MCF 10A (cell line): ENCODE results near the gene RNFT2. TPM values are rescaled to one million over a fixed set of nuclear protein-coding genes. Genes with fewer than 3 reads are reported as not detected.

Experiments
- BruUV-seq: library from RNA; stranded (reverse); fragments of 400-500 nt; replicated peaks from 2 replicates; lab custom pipeline; 2021; lab: Mats Ljungman, UMichigan
- CTCF ChIA-PET: fragments of 300-600 bp; sonication (Branson Sonifier 250); formaldehyde crosslinking; extraction: SDS; loops from one replicate; lab custom pipeline; 2021; ENCODE audit warnings: antibody characterized with exemption, inconsistent platforms; lab: Yijun Ruan, JAX
- POLR2A ChIA-PET: fragments of 300-600, 350-650 bp; sonication (Branson Sonifier 250); formaldehyde crosslinking; extraction: SDS; loops from one replicate; lab custom pipeline; 2020; ENCODE audit warnings: antibody characterized with exemption, inconsistent platforms; lab: Yijun Ruan, JAX
- DNase-seq: peaks from one replicate; pipeline ENCODE4 v3.0.0-alpha.2; 2018; ENCODE audit not compliant: unreplicated experiment
- H3K27ac Mint-ChIP-seq: one replicate; pipeline ENCODE4 v1.8.0; 2022; ENCODE audit warnings: mild to moderate bottlenecking, low read depth, mixed read lengths; ENCODE audit not compliant: unreplicated experiment
- H3K27me3 Mint-ChIP-seq: one replicate; pipeline ENCODE4 v1.8.0; 2022; ENCODE audit warnings: mixed read lengths; ENCODE audit not compliant: insufficient read depth, unreplicated experiment
- H3K36me3 Mint-ChIP-seq: one replicate; pipeline ENCODE4 v1.8.0; 2022; ENCODE audit warnings: mild to moderate bottlenecking, moderate library complexity, mixed read lengths; ENCODE audit not compliant: insufficient read depth, unreplicated experiment
- H3K4me1 Mint-ChIP-seq: one replicate; pipeline ENCODE4 v1.8.0; 2022; ENCODE audit warnings: mixed read lengths; ENCODE audit not compliant: insufficient read depth, unreplicated experiment
- H3K4me3 Mint-ChIP-seq: one replicate; pipeline ENCODE4 v1.8.0; 2022; ENCODE audit warnings: mild to moderate bottlenecking, moderate library complexity, mixed read lengths; ENCODE audit not compliant: unreplicated experiment
- H3K9me3 Mint-ChIP-seq: one replicate; pipeline ENCODE4 v1.8.0; 2022; ENCODE audit warnings: mixed read lengths; ENCODE audit not compliant: unreplicated experiment
- CTCF ChIP-seq: fragments of 200-600 bp; IDR thresholded peaks from one replicate; pipeline ENCODE4 v1.8.0; 2022; ENCODE audit warnings: antibody characterized with exemption, mild to moderate bottlenecking; ENCODE audit not compliant: unreplicated experiment
- intact Hi-C: fragments of 100-400 bp; cut with micrococcal nuclease; formaldehyde crosslinking; loops from 2 replicates; pipeline ENCODE4 v1.14.1; 2022
- total RNA-seq: library from RNA; stranded (reverse); gene quantifications from 2 replicates; pipeline ENCODE4 v1.2.3, GENCODE V29; 2022

RNFT2 gene
- total RNA-seq, 1 experiment from 2014 or later, result 7.2 TPM

DNA sequence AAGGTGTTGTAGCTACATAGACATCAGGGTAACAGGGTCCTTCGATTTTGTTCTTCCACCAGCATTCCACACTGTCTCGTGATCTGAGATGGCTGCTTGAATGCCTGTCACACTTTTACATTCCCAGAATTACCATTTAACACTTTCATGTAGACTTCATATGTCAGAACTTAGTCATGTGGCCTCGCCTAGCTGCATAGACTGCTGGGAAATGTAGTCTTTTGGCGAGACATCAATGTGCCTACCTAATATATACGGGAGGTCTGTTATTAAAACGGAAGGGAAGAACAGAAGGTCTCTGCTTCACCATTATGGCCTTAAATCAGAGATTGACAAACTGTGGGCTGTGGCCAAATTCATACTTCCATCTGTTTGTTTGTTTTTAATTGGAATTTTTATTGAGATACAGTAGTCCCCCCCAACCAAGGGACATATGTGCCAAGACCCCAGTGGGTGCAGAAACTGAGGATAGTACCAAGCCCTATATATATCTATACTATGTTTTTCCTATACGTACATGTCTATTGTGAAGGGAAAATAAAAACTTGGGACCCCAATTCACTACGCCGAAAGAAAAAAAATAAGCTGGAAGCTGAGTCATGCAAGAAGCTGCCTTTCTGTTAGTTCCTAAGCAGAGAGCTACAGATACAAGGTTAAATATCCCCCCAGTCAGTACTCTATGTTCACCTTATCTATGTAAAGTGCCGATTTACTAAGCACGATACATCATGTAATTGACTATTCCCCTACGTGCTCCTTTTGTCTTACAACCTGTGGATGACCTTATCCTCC is 154.4 kb downstream of the RNFT2 start:
- no peak for TF ChIP-seq CTCF
- CTCF ChIA-PET, result interaction anchor here (1.6 kb wide), 1 partner anchor 10 kb away, joined by 9 read pairs; no protein-coding TSS in a partner anchor
- POLR2A ChIA-PET, result no interaction called here
- BruUV-seq, result no TSS peak
- intact Hi-C loops, result no loop called here
- no peaks in the 10 kb centered on the region for H3K4me1 Mint-ChIP-seq
- H3K9me3 Mint-ChIP-seq, result no peaks in the 10 kb centered on the region
- DNase-seq, result no peak
- no peak overlapping the region for H3K27ac Mint-ChIP-seq
- no peak overlapping the region for H3K4me3 Mint-ChIP-seq
- no peaks in the 10 kb centered on the region for H3K36me3 Mint-ChIP-seq
- H3K27me3 Mint-ChIP-seq, result peaks cover 17% of the 10 kb centered on the region

DNA sequence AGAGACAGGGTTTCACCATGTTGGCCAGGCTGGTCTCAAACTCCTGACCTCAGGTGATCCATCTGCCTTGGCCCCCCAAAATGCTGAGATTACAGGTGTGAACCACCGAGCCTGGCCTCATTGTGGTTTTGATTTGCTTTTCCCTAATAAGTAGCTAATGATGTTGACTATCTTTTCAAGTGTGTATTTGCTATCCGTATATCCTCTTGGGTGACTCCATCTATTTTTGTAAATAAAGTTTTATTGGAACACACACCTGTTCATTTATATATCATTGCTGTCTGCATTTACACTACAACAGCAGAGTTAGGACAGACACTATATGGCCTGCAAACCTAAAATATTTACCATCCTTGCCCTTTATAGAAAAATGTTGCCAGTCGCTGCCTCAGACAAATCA is 156.8 kb downstream of the RNFT2 start:
- Mint-ChIP-seq H3K4me1 (no peaks in the 10 kb centered on the region), H3K36me3 (no peaks in the 10 kb centered on the region), H3K27me3 (peaks cover 23% of the 10 kb centered on the region), H3K4me3 (no peak overlapping the region), H3K9me3 (no peaks in the 10 kb centered on the region), H3K27ac (no peak overlapping the region)
- ChIA-PET CTCF (no interaction called here), POLR2A (no interaction called here)
- no TSS peak for BruUV-seq
- DNase-seq, result no peak
- no peak for TF ChIP-seq CTCF
- intact Hi-C loops, result no loop called here

- Mint-ChIP-seq H3K9me3 (no peaks in the 10 kb centered on the region), H3K27me3 (peaks cover 39% of the 10 kb centered on the region), H3K4me3 (no peak overlapping the region), H3K4me1 (no peaks in the 10 kb centered on the region), H3K36me3 (no peaks in the 10 kb centered on the region), H3K27ac (no peak overlapping the region)
- CTCF ChIA-PET, result interaction anchor here (1.5 kb wide), 1 partner anchor 14 kb away, joined by 5 read pairs; no protein-coding TSS in a partner anchor
- no peak for TF ChIP-seq CTCF
- POLR2A ChIA-PET, result no interaction called here
- intact Hi-C loops, result no loop called here
- DNase-seq, result no peak
- BruUV-seq, result no TSS peak
Measured at GRCh38 chr12:116896411-116896924, 158.4 kb downstream of the RNFT2 start.

DNA sequence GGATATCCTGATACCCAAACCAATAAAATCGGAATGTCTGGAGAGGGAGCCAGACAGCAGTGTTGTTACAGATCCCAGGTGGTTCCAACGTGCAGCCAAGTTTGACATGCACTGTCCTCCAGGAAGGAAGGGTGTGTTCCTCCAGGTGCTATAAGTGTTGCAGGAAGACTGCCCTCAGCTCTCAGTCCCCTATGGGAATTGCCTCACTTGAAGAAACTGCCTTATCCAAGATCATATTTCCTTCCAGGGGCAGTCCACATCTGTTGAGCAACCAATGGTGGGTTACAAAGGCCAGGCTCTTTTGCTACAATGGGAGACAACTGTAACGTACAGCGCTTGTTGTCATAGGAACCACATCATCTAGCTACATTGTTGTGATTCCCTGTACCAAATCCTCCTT is 159.4 kb downstream of the RNFT2 start:
- Mint-ChIP-seq H3K36me3 (no peaks in the 10 kb centered on the region), H3K9me3 (no peaks in the 10 kb centered on the region), H3K4me3 (no peak overlapping the region), H3K27me3 (peaks cover 45% of the 10 kb centered on the region), H3K4me1 (no peaks in the 10 kb centered on the region), H3K27ac (no peak overlapping the region)
- no TSS peak for BruUV-seq
- DNase-seq, result no peak
- ChIA-PET CTCF (interaction anchor here (1.0 to 1.5 kb wide), 2 partner anchors 15 to 310 kb away, joined by 3 to 5 read pairs; no protein-coding TSS in a partner anchor), POLR2A (interaction anchor here (0.5 to 0.6 kb wide), 2 partner anchors 76 to 652 kb away, joined by 3 read pairs; no protein-coding TSS in a partner anchor)
- TF ChIP-seq CTCF, result no peak
- intact Hi-C loops, result no loop called here
